ENCODE measurements around the gene ADTRP.

The ADTRP gene

GRCh38 chr6:11758878-11759277 is 19.7 kb downstream of the ADTRP start:
- in situ Hi-C loops (cut with MboI; ENCODE audit: low sequenced_read_pairs): no loop called here

GRCh38 chr6:11756726-11757125 is 21.9 kb downstream of the ADTRP start:
- in situ Hi-C loops (cut with MboI; ENCODE audit: low sequenced_read_pairs): no loop called here

GRCh38 chr6:11756292-11756691 is 22.3 kb downstream of the ADTRP start:
- in situ Hi-C loops (cut with MboI; ENCODE audit: low sequenced_read_pairs): no loop called here

GRCh38 chr6:11755725-11756124 is 22.9 kb downstream of the ADTRP start:
- in situ Hi-C loops (cut with MboI; ENCODE audit: low sequenced_read_pairs): no loop called here

DNA sequence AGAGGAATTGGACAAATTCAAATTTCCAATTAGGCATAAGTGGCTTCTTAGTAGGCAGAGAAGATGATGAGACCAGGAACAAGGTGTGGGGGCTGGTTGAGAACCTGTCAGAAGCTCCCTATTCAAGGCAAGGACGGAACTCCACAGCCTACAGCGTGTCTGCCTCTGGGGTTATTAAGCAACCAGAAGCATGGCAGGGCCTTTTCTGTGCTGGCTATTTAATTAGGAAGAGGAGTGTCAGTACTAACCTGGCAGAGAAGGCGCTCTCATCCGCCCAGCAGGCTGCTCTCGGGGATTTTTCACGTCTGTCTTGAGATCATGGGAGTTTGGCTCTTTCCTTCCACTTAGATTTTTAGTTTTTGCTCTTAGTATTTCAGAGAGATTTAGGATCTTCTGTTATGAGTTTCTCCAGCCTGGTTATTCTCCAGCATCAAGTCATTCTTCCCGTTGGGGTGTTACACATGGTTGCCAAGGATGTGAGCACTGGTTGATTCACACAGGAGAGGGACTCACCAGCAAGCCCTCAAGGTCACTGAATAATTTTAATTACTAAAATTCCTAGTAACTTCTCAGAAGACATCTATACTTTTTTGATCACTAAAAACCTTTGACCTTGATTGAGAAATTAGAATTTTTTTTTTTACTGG is 23.9 kb downstream of the ADTRP start:
- in situ Hi-C loops (cut with MboI; ENCODE audit: low sequenced_read_pairs): no loop called here

- in situ Hi-C loops (cut with MboI; ENCODE audit: low sequenced_read_pairs): no loop called here
Observed at GRCh38 chr6:11753798-11754197, 24.8 kb downstream of the ADTRP start.

GRCh38 chr6:11752360-11752759 is 26.2 kb downstream of the ADTRP start:
- in situ Hi-C loops (cut with MboI; ENCODE audit: low sequenced_read_pairs): no loop called here

DNA sequence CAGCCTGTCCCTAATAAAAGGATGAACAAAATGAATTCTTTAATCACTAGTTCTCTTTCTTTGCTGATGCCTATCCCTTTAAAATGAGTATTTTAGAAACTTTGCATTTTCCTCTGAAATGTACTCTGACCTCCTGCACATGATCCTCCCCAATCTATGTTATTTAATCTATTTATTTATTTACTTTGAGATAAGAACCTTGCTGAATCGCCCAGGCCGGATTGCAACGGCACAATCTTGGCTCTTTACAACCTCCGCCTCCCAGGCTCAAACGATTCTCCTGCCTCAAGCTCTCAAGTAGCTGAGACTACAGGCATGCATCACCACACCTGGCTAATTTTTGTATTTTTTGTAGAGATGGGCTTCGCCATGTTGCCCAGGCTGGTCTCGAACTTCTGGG is 27.9 kb downstream of the ADTRP start:
- in situ Hi-C loops (cut with MboI; ENCODE audit: low sequenced_read_pairs): no loop called here

GRCh38 chr6:11748591-11749210 is 29.9 kb downstream of the ADTRP start:
- in situ Hi-C loops (cut with MboI; ENCODE audit: low sequenced_read_pairs): no loop called here

DNA sequence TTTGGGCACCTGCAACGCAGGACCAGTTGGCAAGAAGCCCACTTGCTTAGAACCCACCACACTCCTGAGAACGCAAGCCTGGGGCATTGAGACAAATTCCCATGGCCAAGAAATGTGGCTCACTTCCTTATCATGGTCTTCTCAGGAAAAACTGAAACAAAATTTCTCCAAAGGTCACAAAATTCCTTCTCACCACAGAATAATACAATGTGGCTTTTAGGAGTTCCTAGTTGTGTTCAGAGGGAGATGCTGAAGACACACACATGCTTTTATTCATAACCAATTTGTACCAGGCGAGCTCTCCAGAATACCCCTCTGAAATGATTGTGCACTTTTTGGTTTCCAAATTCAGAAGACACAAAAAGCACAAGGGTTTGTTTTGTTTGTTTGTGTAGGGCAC is 31.6 kb downstream of the ADTRP start:
- in situ Hi-C loops (cut with MboI; ENCODE audit: low sequenced_read_pairs): no loop called here

DNA sequence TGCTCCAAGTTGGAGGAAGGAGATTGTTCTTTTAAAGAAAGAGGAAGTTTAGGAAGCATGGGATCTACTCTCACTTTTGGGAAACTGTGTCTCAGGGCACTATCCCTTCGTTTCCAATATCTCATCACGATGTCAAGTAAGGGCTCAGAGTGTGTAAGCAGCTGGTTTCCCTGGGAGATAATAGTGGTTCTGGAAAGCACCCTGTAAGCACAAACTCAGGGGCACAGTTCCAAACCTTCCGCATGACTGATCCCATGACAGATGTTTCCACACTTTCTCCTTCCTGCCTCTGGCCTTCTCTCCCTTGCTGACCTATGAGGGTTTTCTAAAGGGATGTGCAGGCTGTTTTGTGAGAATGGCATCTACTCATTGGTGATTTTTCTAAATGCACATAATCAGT is 33.9 kb downstream of the ADTRP start:
- in situ Hi-C loops (cut with MboI; ENCODE audit: low sequenced_read_pairs): no loop called here

- in situ Hi-C loops (cut with MboI; ENCODE audit: low sequenced_read_pairs): no loop called here
Observed at GRCh38 chr6:11744101-11744500, 34.5 kb downstream of the ADTRP start.

DNA sequence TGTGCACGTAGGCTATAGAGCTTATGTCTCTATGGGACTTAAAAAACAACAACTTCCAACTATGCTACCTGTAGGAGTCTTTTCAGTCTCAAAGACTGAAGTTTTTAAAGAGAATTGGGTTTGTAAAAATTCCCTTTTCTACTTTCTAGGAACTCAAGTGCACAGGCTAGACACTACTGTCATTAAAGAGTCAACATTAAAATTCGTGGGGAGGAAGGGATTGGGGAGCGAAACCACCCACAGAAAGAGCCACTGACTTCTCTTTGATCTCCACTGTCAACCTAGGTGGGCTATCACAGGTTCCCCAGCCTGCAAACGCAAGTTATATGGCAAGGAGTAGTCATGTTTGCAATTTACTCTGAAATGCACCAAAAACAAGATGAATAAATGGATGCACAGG is 37.7 kb downstream of the ADTRP start:
- in situ Hi-C loops (cut with MboI; ENCODE audit: low sequenced_read_pairs): no loop called here

GRCh38 chr6:11738661-11739375 is 39.8 kb downstream of the ADTRP start:
- in situ Hi-C loops (cut with MboI; ENCODE audit: low sequenced_read_pairs): no loop called here

GRCh38 chr6:11738234-11738633 is 40.4 kb downstream of the ADTRP start:
- in situ Hi-C loops (cut with MboI; ENCODE audit: low sequenced_read_pairs): no loop called here

- in situ Hi-C loops (cut with MboI; ENCODE audit: low sequenced_read_pairs): no loop called here
Observed at GRCh38 chr6:11736601-11737000, 42.0 kb downstream of the ADTRP start.

- in situ Hi-C loops (cut with MboI; ENCODE audit: low sequenced_read_pairs): no loop called here
Observed at GRCh38 chr6:11734861-11735613, 43.6 kb downstream of the ADTRP start.

DNA sequence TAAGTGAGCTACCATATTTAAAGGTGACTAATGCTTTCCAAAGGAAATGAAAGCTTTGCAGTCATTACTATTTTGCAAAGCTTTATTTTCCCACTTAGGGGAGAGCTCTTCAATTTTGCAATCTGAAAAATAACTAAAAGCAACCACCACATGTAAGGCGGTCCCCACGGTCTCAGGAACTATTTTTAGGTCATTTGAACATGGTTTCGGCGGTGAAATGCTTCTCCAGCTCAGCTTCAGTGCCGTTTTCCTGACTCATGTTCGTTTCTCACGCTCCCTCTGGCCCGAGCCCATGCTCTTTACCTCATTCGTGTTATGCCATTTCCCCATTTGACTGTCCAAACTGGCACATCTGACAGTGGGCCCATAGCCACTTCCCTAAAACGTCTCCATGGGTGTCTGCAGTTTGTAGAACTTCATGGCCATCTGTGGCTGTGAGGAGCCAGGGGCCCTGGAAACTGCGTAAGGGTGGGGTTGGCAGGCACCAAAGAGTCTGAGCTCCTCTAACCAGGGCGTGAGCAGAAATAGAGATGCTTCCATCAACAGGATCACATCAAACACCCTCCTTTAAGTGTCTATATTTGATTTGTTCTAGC is 46.5 kb downstream of the ADTRP start:
- in situ Hi-C loops (cut with MboI; ENCODE audit: low sequenced_read_pairs): no loop called here

GRCh38 chr6:11731423-11731822 is 47.2 kb downstream of the ADTRP start:
- in situ Hi-C loops (cut with MboI; ENCODE audit: low sequenced_read_pairs): no loop called here

- in situ Hi-C loops (cut with MboI; ENCODE audit: low sequenced_read_pairs): no loop called here
Observed at GRCh38 chr6:11730641-11731040, 48.0 kb downstream of the ADTRP start.

DNA sequence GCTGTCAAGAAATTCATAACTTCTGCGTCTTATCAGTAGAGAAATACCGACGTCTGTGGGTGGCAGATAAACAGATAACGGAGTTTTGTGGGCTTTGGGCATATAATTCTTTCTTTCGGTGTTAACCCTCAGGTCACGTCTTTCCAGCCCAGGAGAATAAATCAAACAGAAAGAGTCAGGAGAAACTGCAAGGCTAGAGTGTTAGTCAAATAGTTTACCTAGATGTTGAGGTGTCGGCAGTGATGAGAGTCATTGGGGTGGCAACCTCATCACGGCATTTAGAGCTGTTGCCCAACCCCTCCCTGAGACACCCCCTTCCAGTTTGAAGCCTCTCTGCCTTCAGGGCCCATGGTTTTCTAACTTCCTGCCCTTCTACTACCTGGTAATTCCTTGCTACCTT is 49.5 kb downstream of the ADTRP start:
- in situ Hi-C loops (cut with MboI; ENCODE audit: low sequenced_read_pairs): no loop called here

Measured in HL-60/S4 treated with phorbol 12-myristate 13-acetate at 8.2 ng/mL for 4 days and 3 days (cell line).